ENCODE results near the gene ATP11A. TPM values are rescaled to one million over a fixed set of nuclear protein-coding genes. Genes with fewer than 3 reads are reported as not detected.

ATP11A gene
- total RNA-seq, 6 experiments from 2014 or later, result 24.3 to 57.4 (median 33.1) TPM

DNA sequence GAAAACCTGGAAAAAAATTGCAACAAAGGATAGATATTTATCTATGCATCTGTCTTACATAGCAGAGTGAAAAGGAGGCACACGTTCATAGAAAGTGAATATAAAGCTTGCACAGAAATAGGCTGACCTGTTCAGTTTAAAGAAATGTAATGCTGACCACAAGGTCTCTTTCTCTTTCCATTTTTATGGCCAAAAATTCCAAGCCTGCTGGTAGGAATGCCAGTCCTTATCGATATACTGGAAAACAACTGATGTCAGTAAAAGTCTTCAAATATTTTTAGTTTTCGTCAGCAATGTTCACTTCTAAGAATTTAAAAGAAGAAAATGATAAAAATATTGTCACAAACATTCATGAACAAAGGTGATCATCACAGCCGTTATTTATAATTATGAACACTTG, 220.2 kb downstream of the ATP11A start:
- ATAC-seq (no peak), DNase-seq (no peak)
- TF ChIP-seq POLR2A (IDR thresholded peaks at IDR 0.05), result no peak
- TF ChIP-seq, protein P1, sequence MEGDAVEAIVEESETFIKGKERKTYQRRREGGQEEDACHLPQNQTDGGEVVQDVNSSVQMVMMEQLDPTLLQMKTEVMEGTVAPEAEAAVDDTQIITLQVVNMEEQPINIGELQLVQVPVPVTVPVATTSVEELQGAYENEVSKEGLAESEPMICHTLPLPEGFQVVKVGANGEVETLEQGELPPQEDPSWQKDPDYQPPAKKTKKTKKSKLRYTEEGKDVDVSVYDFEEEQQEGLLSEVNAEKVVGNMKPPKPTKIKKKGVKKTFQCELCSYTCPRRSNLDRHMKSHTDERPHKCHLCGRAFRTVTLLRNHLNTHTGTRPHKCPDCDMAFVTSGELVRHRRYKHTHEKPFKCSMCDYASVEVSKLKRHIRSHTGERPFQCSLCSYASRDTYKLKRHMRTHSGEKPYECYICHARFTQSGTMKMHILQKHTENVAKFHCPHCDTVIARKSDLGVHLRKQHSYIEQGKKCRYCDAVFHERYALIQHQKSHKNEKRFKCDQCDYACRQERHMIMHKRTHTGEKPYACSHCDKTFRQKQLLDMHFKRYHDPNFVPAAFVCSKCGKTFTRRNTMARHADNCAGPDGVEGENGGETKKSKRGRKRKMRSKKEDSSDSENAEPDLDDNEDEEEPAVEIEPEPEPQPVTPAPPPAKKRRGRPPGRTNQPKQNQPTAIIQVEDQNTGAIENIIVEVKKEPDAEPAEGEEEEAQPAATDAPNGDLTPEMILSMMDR (IDR thresholded peaks at IDR 0.05), result no peak

DNA sequence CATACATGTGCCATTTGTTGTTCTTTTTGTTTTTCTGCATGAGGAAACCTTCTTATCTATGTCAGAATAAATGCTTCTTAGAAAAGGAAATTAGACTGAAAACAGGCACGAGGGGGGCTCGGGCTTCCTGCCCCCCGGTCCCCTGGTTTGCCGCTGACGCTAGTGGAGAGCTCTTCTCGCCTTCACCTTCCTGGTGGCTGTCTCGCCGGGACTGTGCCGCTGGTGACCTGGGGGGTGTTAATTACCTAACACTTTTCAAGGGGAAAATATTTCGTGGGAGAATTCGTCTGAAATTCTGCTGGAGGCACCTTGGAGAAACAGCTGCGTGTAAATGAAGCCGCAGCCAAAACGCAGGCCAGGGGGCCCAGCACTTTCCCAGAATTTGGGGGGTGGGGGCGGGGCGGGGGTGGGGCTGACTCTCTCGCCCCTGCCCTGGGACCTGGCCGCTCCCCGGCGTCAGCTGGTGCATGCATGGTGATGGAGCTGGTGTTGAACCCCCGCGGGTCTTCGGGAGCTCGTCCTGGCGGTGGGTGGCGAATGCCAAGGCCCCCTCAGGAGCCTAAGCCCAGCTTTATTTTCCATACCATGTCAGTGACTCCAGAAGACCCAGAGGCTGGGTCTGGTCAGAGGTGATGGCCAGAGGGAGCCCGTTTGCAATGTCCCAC, 220.9 kb downstream of the ATP11A start:
- intact Hi-C loops (cut with DNase I), result no loop called here
- ATAC-seq, result peak in 2 of 4 donors; percentile 57 to 60
- no peak overlapping the region for H3K4me3 ChIP-seq
- WGBS (ENCODE audit: insufficient coverage, low coverage, low lambda C conversion rate, missing lambda C conversion rate), result 78% methylated on average over 20 of the region's 27 CpGs
- no peaks in the 10 kb centered on the region for H3K27me3 ChIP-seq
- no peak overlapping the region for H3K27ac ChIP-seq
- peak in 1 of 3 donors; percentile 51 for DNase-seq
- TF ChIP-seq, protein P1 (IDR thresholded peaks at IDR 0.05), result no peak
- no peak for TF ChIP-seq POLR2A (IDR thresholded peaks at IDR 0.05)
- no peaks in the 10 kb centered on the region for H3K36me3 ChIP-seq
- H3K9me3 ChIP-seq, result no peaks in the 10 kb centered on the region
- no peaks in the 10 kb centered on the region for H3K4me1 ChIP-seq

More for the DNA sequence above, 220.2 kb downstream of the ATP11A start:
- Histone ChIP-seq H3K9me3 (no peaks in the 10 kb centered on the region), H3K4me3 (no peak overlapping the region), H3K36me3 (no peaks in the 10 kb centered on the region), H3K27me3 (no peaks in the 10 kb centered on the region), H3K27ac (no peak overlapping the region), H3K4me1 (no peaks in the 10 kb centered on the region)
- intact Hi-C loops (cut with DNase I), result no loop called here
- WGBS (ENCODE audit: insufficient coverage, low coverage, low lambda C conversion rate, missing lambda C conversion rate), result 63% methylated on average over 4 of the region's 4 CpGs

DNA sequence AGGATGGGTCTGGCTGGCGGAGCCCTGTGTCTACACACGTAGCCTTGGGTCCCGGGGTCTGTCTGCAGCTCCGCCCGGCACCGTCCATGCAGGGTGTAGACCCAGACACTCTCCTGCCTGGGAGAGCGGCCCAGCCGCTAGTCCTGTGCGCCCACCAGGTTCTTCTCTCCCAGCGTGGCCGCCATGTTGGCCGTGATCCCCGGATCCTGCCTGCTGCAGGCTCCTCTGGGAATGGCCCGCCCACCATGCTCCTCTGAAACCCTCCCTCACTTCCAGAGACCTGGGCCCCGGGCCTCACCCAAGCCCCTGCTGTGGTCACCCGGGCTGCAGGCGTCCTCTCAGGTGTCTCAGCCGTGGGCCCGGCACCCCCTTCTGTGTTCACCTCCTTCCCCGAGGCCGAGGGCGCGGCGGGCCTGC, 221.5 kb downstream of the ATP11A start:
- Histone ChIP-seq H3K9me3 (no peaks in the 10 kb centered on the region), H3K27ac (no peak overlapping the region), H3K27me3 (no peaks in the 10 kb centered on the region), H3K36me3 (no peaks in the 10 kb centered on the region), H3K4me3 (no peak overlapping the region), H3K4me1 (no peaks in the 10 kb centered on the region)
- ATAC-seq (peak in 1 of 4 donors; percentile 19), DNase-seq (peak in 1 of 3 donors; percentile 39)
- intact Hi-C loops (cut with DNase I), result no loop called here
- WGBS (ENCODE audit: insufficient coverage, low coverage, low lambda C conversion rate, missing lambda C conversion rate), result no CpG with 5 or more reads among the region's 24 CpGs
- TF ChIP-seq, protein P1 (IDR thresholded peaks at IDR 0.05), result no peak
- no peak for TF ChIP-seq POLR2A (IDR thresholded peaks at IDR 0.05)

DNA sequence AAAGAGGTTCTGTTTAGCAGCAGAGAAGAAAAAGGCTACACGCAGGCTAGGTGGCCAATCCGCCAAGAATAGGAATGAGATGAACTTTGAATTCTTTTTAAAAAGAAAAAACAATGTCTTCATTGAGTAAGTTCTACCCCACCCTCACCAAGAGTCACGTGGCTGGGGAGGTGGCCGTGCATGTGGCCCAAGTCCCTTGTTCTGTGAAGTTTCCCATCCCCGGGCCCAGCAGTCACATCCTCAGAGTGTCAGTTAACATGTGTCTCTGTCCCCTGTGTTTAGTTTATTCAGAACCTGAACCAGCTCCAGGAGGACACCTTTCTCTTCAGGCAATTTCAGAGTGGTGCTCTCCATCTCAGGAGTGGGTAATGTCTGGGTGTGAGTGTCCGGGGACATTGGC, 222.0 kb downstream of the ATP11A start:
- DNase-seq (no peak), ATAC-seq (no peak)
- Histone ChIP-seq H3K4me3 (no peak overlapping the region), H3K27me3 (no peaks in the 10 kb centered on the region), H3K9me3 (no peaks in the 10 kb centered on the region), H3K36me3 (no peaks in the 10 kb centered on the region), H3K4me1 (no peaks in the 10 kb centered on the region), H3K27ac (no peak overlapping the region)
- intact Hi-C loops (cut with DNase I), result no loop called here
- 87% methylated on average over 4 of the region's 6 CpGs for WGBS (ENCODE audit: insufficient coverage, low coverage, low lambda C conversion rate, missing lambda C conversion rate)
- TF ChIP-seq, protein P1 (IDR thresholded peaks at IDR 0.05), result no peak
- no peak for TF ChIP-seq POLR2A (IDR thresholded peaks at IDR 0.05)
